Calu3 (cell line): Measurements from ENCODE around the gene KCNMB1. TPM values are rescaled to one million over a fixed set of nuclear protein-coding genes. Genes with fewer than 3 reads are reported as not detected.

Experiments
- BruUV-seq: library from RNA; stranded (reverse); fragments of 400-500 nt; replicated peaks from 2 replicates; lab custom pipeline; 2021; lab: Mats Ljungman, UMichigan
- CTCF ChIA-PET: fragments of 300-600 bp; sonication (Branson Sonifier 250); formaldehyde crosslinking; loops from one replicate; lab custom pipeline; 2022; ENCODE audit warnings: antibody characterized with exemption; lab: Charles Lee
- DNase-seq: peaks from one replicate; pipeline ENCODE4 v3.0.0; 2022
- H3K27ac Mint-ChIP-seq: one replicate; pipeline ENCODE4 v1.8.0; 2022; ENCODE audit warnings: mixed read lengths; ENCODE audit not compliant: unreplicated experiment
- H3K27me3 Mint-ChIP-seq: one replicate; pipeline ENCODE4 v1.8.0; 2022; ENCODE audit warnings: mixed read lengths; ENCODE audit not compliant: unreplicated experiment
- H3K36me3 Mint-ChIP-seq: one replicate; pipeline ENCODE4 v1.8.0; 2022; ENCODE audit warnings: mild to moderate bottlenecking, moderate library complexity, mixed read lengths; ENCODE audit not compliant: insufficient read depth, unreplicated experiment
- H3K4me1 Mint-ChIP-seq: one replicate; pipeline ENCODE4 v1.8.0; 2022; ENCODE audit warnings: mild to moderate bottlenecking, low read depth, mixed read lengths; ENCODE audit not compliant: unreplicated experiment
- H3K4me3 Mint-ChIP-seq: one replicate; pipeline ENCODE4 v1.8.0; 2022; ENCODE audit warnings: mild to moderate bottlenecking, low read depth, moderate library complexity, mixed read lengths; ENCODE audit not compliant: unreplicated experiment
- H3K9me3 Mint-ChIP-seq: one replicate; pipeline ENCODE4 v1.8.0; 2022; ENCODE audit warnings: low read depth, mixed read lengths; ENCODE audit not compliant: unreplicated experiment
- CTCF ChIP-seq: fragments of 200-600 bp; IDR thresholded peaks from one replicate; pipeline ENCODE4 v1.8.0; 2022; ENCODE audit warnings: antibody characterized with exemption; ENCODE audit not compliant: unreplicated experiment
- intact Hi-C: fragments of 100-400 bp; cut with micrococcal nuclease; formaldehyde crosslinking; loops from one replicate; pipeline ENCODE4 v1.10.0; 2022; ENCODE audit not compliant: unreplicated experiment
- total RNA-seq: library from RNA; stranded (reverse); gene quantifications from 2 replicates; pipeline ENCODE4 v1.2.3, GENCODE V29; 2022

Gene KCNMB1
- total RNA-seq, 1 experiment from 2014 or later, result not detected

- H3K27ac Mint-ChIP-seq, result no peak overlapping the region
- intact Hi-C loops, result no loop called here
- H3K27me3 Mint-ChIP-seq, result peaks cover 82% of the 10 kb centered on the region
- no peak for DNase-seq
- CTCF ChIA-PET, result no interaction called here
- H3K4me1 Mint-ChIP-seq, result no peaks in the 10 kb centered on the region
- H3K9me3 Mint-ChIP-seq, result no peaks in the 10 kb centered on the region
- no peak overlapping the region for H3K4me3 Mint-ChIP-seq
- no peaks in the 10 kb centered on the region for H3K36me3 Mint-ChIP-seq
- BruUV-seq, result no TSS peak
- no peak for TF ChIP-seq CTCF
Measured at GRCh38 chr5:170357955-170358444, 31.2 kb downstream of the KCNMB1 start.

- CTCF ChIA-PET, result no interaction called here
- no TSS peak for BruUV-seq
- Mint-ChIP-seq H3K27ac (no peak overlapping the region), H3K27me3 (peaks cover 99% of the 10 kb centered on the region), H3K9me3 (no peaks in the 10 kb centered on the region), H3K4me1 (no peaks in the 10 kb centered on the region), H3K4me3 (no peak overlapping the region), H3K36me3 (no peaks in the 10 kb centered on the region)
- TF ChIP-seq CTCF, result no peak
- no peak for DNase-seq
- intact Hi-C loops, result no loop called here
Measured at GRCh38 chr5:170355601-170356098, 33.5 kb downstream of the KCNMB1 start.

- Mint-ChIP-seq H3K27me3 (peaks cover 100% of the 10 kb centered on the region), H3K4me3 (no peak overlapping the region), H3K27ac (no peak overlapping the region), H3K36me3 (no peaks in the 10 kb centered on the region), H3K4me1 (no peaks in the 10 kb centered on the region), H3K9me3 (no peaks in the 10 kb centered on the region)
- BruUV-seq, result no TSS peak
- intact Hi-C loops, result no loop called here
- TF ChIP-seq CTCF, result no peak
- CTCF ChIA-PET, result no interaction called here
- DNase-seq, result no peak
Measured at GRCh38 chr5:170353961-170354360, 35.2 kb downstream of the KCNMB1 start.

- Mint-ChIP-seq H3K4me1 (no peaks in the 10 kb centered on the region), H3K4me3 (no peak overlapping the region), H3K9me3 (no peaks in the 10 kb centered on the region), H3K27me3 (peaks cover 100% of the 10 kb centered on the region), H3K27ac (no peak overlapping the region), H3K36me3 (no peaks in the 10 kb centered on the region)
- no peak for TF ChIP-seq CTCF
- BruUV-seq, result no TSS peak
- CTCF ChIA-PET, result no interaction called here
- intact Hi-C loops, result no loop called here
- no peak for DNase-seq
Measured at GRCh38 chr5:170353011-170353761, 36.0 kb downstream of the KCNMB1 start.
